ENCODE measurements around the gene TMEM59. TPM values are rescaled to one million over a fixed set of nuclear protein-coding genes. Genes with fewer than 3 reads are reported as not detected.

TMEM59 gene
- total RNA-seq, 1 donor from 2014 or later, result 103 TPM

DNA sequence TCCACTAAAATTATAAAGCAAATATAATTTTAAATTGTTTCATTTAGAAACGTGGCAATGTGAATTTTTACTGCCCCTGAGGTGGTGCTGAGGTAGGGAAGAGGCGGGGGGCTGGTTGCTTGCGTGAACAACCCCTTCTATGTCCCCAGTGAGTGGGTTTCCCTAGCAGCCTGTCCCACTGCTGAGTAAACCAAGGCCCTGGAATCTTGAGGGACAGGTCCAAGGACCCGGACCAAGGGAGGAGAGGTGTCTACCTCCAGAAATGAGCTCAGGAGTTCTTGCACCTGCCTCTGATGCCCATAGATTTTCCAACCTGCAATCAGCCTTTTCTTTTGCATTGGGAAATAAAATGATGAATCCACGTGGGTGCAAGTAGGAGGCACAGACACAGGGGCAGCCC lies 34.4 kb downstream of the TMEM59 start:
- H3K27me3 Mint-ChIP-seq (ENCODE audit: low read depth), result peaks cover 15% of the 10 kb centered on the region
- H3K36me3 Mint-ChIP-seq (ENCODE audit: low read depth), result no peaks in the 10 kb centered on the region
- TF ChIP-seq, protein P1, sequence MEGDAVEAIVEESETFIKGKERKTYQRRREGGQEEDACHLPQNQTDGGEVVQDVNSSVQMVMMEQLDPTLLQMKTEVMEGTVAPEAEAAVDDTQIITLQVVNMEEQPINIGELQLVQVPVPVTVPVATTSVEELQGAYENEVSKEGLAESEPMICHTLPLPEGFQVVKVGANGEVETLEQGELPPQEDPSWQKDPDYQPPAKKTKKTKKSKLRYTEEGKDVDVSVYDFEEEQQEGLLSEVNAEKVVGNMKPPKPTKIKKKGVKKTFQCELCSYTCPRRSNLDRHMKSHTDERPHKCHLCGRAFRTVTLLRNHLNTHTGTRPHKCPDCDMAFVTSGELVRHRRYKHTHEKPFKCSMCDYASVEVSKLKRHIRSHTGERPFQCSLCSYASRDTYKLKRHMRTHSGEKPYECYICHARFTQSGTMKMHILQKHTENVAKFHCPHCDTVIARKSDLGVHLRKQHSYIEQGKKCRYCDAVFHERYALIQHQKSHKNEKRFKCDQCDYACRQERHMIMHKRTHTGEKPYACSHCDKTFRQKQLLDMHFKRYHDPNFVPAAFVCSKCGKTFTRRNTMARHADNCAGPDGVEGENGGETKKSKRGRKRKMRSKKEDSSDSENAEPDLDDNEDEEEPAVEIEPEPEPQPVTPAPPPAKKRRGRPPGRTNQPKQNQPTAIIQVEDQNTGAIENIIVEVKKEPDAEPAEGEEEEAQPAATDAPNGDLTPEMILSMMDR (conservative IDR thresholded peaks at IDR 0.05), result no peak
- no peaks in the 10 kb centered on the region for H3K9me3 Mint-ChIP-seq
- no peak for DNase-seq (ENCODE audit: low read depth, low spot score)
- H3K4me3 Mint-ChIP-seq, result no peak overlapping the region
- no peaks in the 10 kb centered on the region for H3K4me1 Mint-ChIP-seq
- H3K27ac Mint-ChIP-seq (ENCODE audit: unreplicated experiment), result no peak overlapping the region

DNA sequence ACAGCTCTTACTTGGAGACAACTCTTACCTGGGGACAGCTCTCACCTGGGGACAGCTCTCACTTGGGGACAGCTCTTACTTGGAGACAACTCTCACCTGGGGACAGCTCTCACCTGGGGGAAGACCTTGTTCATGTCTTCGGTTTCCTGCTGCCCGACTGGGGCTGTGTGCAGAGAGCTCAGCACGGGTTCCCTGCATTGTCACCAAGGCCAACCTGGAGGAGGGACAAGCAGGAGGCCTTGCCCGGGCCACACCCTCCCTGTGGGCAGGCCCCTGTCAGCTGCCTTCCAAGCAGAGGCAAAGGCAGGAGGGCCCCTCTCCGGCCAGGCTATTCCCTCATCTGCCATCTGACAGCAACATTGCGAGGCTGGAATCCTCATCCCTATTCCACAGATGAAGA lies 35.0 kb downstream of the TMEM59 start, which contains the start of gene LDLRAD1:
TSS of gene LDLRAD1 (minus strand) at position 208 of the 400 bp plus-strand sequence. CDS start at position 134, 74 bp downstream.
- peaks cover 21% of the 10 kb centered on the region for H3K27me3 Mint-ChIP-seq (ENCODE audit: low read depth)
- peak within 1 kb of the TSS; percentile 71 for H3K27ac Mint-ChIP-seq (ENCODE audit: unreplicated experiment)
- H3K36me3 Mint-ChIP-seq (ENCODE audit: low read depth), result no peaks in the 10 kb centered on the region
- TF ChIP-seq, protein P1 (conservative IDR thresholded peaks at IDR 0.05), result no peak
- H3K4me3 Mint-ChIP-seq, result no peak within 1 kb of the TSS
- no peak for DNase-seq (ENCODE audit: low read depth, low spot score)
- H3K4me1 Mint-ChIP-seq, result no peaks in the 10 kb centered on the region
- H3K9me3 Mint-ChIP-seq, result no peaks in the 10 kb centered on the region

GRCh38 chr1:54016343-54017282 lies 36.4 kb downstream of the TMEM59 start:
- Mint-ChIP-seq H3K27me3 (ENCODE audit: low read depth) (peaks cover 28% of the 10 kb centered on the region), H3K27ac (ENCODE audit: unreplicated experiment) (peak overlapping the region; percentile 71), H3K4me1 (no peaks in the 10 kb centered on the region), H3K9me3 (no peaks in the 10 kb centered on the region), H3K4me3 (no peak overlapping the region), H3K36me3 (ENCODE audit: low read depth) (no peaks in the 10 kb centered on the region)
- TF ChIP-seq, protein P1 (conservative IDR thresholded peaks at IDR 0.05), result no peak
- no peak for DNase-seq (ENCODE audit: low read depth, low spot score)

- TF ChIP-seq, protein P1 (conservative IDR thresholded peaks at IDR 0.05), result no peak
- Mint-ChIP-seq H3K36me3 (ENCODE audit: low read depth) (no peaks in the 10 kb centered on the region), H3K9me3 (no peaks in the 10 kb centered on the region), H3K27ac (ENCODE audit: unreplicated experiment) (no peak overlapping the region), H3K4me3 (no peak overlapping the region), H3K4me1 (no peaks in the 10 kb centered on the region), H3K27me3 (ENCODE audit: low read depth) (peaks cover 33% of the 10 kb centered on the region)
- DNase-seq (ENCODE audit: low read depth, low spot score), result no peak
These were observed 38.9 kb downstream of the TMEM59 start for GRCh38 chr1:54014009-54014629.

DNA sequence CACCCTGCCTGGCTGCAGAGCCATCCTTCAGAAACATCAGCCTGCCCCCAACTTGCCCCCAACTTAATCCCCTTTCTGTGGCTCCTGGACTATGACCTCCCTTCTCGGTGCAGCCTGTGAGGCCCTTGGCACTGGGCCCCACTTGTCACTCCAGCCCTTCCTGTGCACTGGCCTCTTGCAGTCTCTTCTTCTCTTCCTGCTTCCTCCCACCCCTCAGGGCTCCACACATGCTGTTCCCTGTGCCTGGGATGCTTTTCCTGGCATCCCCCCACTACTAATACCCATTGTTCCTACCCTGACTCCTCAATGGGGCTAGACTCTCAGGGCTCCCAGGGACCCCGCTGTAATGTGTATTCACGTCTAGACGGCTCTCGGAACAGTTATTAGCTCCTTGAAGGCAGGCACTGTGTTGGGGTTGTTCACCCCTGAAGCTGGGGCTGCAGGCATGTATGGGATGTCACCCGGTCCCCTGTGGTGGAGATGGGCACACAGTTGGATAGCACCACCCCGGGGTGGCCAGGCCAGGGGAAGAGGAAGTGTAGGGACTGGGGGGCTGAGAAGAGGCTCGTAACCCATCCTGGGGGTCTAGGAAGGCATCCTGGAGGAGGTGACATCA lies 39.5 kb downstream of the TMEM59 start:
- Mint-ChIP-seq H3K36me3 (ENCODE audit: low read depth) (no peaks in the 10 kb centered on the region), H3K4me3 (no peak overlapping the region), H3K27ac (ENCODE audit: unreplicated experiment) (no peak overlapping the region), H3K27me3 (ENCODE audit: low read depth) (peaks cover 33% of the 10 kb centered on the region), H3K4me1 (no peaks in the 10 kb centered on the region), H3K9me3 (no peaks in the 10 kb centered on the region)
- TF ChIP-seq, protein P1 (conservative IDR thresholded peaks at IDR 0.05), result no peak
- no peak for DNase-seq (ENCODE audit: low read depth, low spot score)

All from neural crest cell (in vitro differentiated cells).